ENCODE data around the gene SELENOO. TPM values are rescaled to one million over a fixed set of nuclear protein-coding genes. Genes with fewer than 3 reads are reported as not detected.

The SELENOO gene
- total RNA-seq, 1 donor from 2014 or later = 25.0 TPM

DNA sequence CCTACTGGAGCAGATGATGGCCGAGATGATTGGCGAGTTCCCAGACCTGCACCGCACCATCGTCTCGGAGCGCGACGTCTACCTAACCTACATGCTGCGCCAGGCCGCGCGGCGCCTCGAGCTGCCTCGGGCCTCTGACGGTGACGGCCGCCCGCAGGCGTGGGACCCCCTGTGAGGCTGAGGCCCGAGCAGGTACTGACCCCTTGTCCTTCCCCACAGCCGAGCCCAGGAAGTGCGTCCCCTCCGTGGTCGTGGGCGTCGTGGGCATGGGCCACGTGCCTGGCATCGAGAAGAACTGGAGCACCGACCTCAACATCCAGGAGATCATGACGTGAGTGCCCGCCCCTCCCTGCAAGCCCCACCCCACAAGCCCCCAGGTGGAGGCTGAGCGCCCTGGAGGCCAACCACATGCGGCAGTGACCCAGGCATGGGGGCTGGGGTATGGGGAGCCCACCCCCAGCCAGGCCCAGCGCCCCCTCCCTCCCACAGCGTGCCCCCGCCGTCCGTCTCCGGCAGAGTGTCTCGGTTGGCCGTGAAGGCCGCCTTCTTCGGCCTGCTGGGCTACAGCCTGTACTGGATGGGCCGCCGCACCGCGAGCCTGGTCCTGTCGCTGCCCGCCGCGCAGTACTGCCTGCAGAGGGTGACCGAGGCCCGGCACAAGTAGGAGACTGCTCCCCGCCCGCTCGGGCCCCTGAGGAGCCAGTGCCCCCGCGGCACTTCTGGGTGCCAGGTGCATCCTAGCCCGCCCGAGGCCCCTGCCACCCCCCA, 2.8 kb upstream of the SELENOO start:
- intact Hi-C loops (cut with micrococcal nuclease) = no loop called here

DNA sequence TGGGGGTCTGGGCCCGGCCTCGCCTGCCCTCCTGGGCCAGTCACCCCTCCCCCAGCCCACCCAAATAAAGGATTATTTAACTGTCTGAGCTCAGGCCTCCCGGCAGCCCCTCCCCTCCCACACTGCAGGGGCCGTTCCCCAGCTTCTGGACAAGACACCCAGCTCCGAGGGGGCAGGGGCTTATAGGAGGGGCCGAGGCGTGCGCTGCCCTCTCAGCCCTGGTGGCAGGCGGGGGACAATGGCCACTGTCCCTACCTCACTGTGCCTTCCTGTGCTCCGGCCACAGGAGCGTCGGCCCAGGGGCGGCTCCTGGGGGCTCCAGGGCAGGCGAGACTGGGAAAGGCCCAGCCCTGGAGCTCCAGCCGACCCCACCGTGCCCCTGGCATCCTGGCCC, 2.2 kb upstream of the SELENOO start:
- intact Hi-C loops (cut with micrococcal nuclease) = no loop called here

DNA sequence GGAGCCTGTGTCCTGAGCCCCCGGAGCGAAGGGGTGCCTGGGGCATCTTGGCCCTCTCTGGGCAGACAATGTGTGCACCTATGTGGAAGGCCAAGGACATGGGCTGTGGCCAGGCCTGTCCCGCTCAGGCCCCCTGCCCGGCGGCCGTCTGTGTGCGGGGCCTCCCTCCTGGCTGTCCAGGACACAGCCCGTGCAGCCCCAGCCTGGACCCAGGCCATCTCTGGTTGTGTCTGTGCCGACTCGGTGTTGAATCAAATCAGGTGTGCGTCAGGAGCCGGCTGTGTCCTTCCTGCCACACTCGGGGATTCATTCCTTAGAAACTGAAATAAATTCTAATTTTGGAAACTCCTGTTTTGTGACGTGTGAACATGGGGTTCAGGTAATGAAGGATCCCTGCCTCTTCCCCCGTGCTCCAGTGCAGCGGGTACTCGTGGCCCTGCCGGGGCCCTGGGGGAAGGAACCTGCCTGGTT, 1.5 kb upstream of the SELENOO start:
- intact Hi-C loops (cut with micrococcal nuclease) = no loop called here

DNA sequence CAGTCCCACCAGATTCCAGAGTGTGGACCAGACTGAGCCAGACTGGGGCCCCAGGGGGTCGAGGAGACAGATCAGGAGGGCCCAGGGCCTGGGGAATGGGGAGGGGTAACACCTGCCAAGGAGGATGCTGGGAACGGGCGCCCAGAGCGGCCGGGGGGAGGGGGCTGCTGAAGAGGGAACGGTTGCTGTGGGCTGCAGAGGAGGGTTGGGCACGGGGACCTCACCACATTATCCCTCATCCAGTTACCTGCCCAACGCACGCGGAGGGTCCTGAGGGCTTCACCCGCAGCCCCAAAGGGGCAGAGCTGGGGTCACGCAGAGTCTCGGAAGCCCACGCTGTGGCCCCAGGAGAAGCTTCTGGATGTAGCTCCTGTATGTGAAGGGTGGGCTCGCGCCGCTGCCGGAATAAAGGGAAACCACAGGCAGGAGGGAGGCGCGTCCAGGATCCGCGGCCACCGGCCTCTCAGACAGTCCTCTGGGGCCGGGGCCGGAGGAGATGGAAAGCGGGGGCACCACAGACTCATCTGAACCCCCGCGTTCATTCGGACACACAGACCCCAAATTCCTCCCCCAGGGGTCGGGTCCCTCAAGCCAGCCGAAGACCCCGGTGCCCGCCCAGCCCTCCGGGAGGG, 866 bp upstream of the SELENOO start:
- intact Hi-C loops (cut with micrococcal nuclease) = loop anchor here (1.0 to 2.0 kb wide), 3 partner anchors 9 to 429 kb away; partner anchors contain the start of genes ARSA and TRABD

DNA sequence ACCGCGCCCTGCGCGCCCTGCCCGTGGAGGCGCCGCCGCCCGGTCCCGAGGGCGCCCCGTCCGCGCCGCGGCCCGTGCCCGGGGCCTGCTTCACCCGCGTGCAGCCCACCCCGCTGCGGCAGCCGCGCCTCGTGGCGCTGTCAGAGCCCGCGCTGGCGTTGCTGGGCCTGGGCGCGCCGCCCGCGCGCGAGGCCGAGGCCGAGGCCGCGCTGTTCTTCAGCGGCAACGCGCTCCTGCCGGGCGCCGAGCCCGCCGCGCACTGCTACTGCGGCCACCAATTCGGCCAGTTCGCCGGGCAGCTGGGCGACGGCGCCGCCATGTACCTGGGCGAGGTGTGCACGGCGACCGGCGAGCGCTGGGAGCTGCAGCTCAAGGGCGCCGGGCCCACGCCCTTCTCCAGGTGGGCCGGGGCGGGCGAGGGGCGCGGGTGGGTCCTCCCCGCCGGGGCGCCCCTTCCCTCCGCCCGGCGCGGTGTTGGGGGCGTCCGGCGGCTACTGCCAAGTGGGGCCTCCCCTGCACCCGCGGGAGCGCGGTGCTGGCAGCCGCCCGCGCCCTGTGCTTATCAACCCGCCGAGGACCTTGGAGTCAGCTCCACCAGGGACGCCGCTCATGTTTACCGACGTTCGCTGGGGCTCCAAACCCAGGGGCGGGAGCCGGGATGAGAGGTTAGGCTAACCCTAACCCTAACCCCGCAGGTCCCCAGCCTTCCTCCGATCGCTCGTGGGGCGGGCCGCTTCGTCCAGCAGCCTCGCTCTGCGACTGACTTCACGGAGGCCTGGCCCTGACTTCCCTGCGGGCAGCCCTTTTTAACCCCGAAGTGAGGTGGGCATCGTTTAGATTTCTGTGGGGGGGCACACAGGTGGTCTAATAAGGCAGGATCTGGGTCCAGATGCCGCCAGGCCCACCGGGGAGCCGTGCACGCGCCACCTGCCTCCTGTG, 649 bp downstream of the SELENOO start:
- intact Hi-C loops (cut with micrococcal nuclease) = loop anchor here (2.0 kb wide), 2 partner anchors 17 to 427 kb away; partner anchors contain the start of genes ARSA and TRABD

DNA sequence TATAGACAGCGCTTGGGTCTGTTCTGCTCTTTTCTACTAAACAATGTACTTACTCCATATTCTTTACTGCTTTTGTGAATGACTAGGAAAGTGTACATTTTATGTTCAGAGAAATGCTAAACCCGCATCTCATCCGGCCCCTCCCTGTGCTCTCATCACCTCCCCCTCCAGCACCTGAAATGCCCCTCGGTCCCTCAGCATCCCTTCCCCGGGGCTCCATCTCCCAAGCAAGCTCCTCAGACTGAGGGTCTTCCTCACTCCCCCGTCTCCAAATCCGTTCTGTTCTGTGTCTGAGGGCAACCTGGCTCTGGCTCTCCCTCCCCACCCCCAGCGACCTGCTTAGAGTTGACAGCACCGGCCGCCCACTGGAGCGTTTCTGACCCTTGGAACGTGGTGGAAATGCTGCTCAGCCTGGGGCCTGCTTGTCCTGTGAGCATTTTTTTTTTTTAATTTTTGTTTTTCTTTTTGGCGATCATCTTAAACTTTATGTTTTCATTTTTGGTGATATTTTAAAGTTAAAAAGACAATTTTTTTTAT, 1.4 kb downstream of the SELENOO start:
- intact Hi-C loops (cut with micrococcal nuclease) = no loop called here

DNA sequence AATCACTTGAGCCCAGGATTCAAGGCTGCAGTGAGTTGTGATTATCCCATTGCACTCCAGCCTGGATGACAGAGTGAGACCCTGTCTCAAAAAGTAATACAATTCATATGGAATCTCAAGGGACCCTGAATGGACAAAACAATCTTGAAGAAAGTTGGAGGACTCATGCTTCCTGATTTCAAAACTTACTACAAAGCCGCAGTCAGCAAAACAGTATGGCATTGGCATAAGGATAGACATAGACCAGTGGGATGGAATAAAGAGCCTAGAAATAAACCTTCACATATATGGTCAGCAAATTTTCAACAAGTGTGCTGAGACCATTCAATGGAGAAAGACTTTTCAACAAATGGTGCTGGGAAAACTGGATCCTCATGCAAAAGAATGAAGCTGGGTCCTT, 2.5 kb downstream of the SELENOO start:
- intact Hi-C loops (cut with micrococcal nuclease) = no loop called here

DNA sequence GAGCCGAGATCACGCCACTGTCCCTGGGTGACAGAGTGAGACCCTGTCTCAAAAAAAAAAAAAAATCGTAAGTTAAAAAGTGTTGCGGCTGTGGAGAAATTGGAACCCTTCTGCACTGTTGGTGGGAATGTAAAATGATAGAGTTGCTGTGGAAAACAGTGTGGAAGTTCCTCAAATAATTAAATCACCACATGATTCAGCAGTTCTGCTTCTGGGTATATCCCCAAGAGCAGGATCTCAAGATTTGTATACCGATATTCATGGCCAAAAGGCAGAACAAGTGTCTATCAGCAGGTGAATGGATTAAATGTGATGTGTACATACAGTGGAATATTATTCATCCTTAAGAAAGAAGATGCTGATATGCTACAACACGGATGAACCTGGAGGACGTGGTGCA, 3.8 kb downstream of the SELENOO start:
- intact Hi-C loops (cut with micrococcal nuclease) = no loop called here

DNA sequence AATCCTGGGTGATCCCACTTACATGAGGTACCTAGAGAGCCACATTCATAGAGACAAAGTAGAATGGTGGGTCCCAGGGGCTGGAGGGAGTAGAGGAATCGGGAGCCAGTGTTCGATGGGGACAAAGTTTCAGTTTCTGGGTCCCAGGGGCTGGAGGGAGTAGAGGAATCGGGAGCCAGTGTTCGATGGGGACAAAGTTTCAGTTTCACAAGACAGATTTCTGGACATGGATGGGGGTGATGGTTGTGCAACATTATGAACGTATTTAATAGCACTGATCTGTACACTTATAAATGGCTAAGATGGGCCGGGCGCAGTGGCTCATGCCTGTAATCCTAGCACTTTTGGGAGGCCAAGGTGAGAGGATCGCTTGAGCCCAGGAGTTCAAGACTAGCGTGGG, 4.2 kb downstream of the SELENOO start:
- intact Hi-C loops (cut with micrococcal nuclease) = loop anchor here (5.0 kb wide), 1 partner anchor 438 kb away; no protein-coding TSS in a partner anchor

DNA sequence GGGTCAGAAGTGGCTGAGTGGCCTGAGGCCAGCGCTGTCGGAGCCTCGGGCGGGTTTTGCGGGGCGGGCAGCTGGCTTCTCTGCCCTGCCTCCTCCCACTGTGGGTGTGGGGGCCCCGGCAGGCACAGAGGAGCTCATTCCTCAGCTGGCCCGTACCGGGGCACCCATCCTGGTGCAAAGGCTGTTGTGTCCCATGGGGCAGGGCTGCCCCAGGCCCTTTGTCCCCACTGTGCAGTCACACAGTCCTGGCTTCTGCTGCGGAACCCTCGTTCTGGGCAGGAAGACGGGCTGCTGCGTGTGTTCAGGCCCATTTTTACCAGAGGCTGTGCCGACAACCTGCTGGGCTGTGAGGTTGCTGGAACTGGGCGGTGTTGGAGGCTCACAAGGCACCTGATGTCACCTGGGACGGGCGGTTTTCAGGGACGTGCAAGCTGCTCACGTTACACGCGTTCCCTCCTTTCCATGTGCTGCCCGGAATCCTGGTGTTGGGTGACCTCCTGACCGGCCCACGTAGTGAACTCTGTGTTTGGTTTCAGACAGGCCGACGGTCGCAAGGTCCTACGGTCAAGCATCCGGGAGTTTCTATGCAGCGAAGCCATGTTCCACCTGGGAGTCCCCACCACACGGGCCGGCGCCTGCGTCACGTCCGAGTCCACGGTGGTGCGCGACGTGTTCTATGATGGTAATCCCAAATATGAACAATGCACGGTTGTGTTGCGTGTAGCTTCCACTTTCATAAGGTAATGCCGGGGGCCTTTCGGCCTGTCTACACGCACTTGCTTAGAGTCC, 5.2 kb downstream of the SELENOO start:
- intact Hi-C loops (cut with micrococcal nuclease) = loop anchor here (5.0 kb wide), 1 partner anchor 439 kb away; no protein-coding TSS in a partner anchor

DNA sequence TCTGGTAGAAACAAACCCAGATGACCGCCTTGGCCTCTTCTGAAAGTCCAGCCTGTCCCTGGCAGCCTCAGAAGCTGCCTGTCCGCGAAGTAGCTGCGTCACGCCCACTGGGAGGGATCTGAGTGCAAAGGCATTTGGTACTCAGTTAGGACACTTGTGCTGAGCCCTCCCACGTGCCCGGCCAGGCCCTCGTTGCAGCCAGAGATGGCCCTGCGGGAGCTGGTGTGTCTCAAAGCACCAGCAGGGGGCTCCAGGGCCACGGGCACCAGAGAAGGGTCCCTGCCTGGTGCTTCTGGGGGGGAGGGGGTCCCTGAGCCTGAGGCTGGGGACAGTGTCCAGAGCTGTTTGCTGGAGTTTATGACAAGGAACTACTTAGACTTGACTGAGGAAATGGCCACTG, 5.8 kb downstream of the SELENOO start:
- intact Hi-C loops (cut with micrococcal nuclease) = loop anchor here (5.0 kb wide), 1 partner anchor 439 kb away; no protein-coding TSS in a partner anchor

DNA sequence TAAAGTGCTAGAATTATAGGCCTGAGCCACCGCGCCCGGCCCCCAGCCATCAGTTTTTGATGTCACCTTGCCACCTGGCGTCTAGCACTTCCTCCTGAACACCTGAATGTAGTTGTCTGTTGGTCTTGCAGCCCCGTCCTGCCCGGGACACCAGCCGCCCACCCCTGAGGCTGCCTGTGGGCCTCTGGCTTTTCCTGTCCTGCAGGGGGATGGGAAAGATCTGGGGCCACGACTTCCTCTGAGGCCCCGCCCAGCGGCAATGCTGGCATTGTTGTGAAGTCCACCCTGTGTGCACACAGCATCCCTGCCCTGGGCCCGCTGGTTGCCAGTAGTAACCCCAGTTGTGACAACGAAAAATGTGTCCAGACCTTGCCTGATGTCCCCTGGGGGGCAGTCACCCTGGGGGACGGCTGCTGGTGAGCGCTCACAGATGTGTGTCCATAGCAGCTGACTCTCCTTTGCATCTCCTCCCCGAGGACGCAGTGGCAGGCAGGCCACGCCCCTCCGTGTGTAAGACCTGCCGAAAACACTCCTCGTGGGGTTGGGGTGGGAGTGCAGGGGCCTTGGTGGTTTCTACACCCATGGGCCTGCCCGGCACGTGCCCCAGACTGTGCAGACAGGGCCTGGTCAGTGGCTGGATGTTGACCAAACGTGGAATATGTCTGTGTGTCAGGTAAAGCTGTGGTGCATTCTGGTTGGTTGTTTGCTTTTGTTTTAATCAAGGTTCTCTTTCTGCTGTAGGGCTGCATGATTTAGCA, 6.8 kb downstream of the SELENOO start:
- intact Hi-C loops (cut with micrococcal nuclease) = loop anchor here (5.0 kb wide), 1 partner anchor 440 kb away; no protein-coding TSS in a partner anchor

DNA sequence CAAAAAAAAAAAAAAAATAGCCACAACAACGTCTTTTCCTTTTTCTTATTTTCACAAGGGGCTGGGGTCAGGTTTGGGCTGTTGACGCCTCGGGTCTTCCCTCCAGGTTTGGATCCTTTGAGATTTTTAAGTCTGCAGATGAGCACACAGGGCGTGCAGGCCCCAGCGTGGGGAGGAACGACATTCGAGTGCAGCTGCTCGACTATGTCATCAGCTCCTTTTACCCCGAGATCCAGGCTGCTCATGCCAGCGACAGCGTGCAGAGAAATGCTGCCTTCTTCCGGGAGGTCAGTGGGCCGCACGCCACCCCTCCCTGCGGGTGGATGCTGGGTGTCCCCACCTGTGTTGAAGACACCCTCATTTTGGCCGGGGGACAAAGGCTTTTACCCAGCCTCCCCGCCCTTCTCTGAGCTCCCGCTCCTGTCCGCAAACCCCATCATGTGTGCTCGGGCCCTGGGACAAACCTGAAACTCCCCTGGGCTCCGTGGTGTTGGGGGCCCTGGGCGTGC, 7.7 kb downstream of the SELENOO start:
- intact Hi-C loops (cut with micrococcal nuclease) = loop anchor here (5.0 kb wide), 1 partner anchor 441 kb away; no protein-coding TSS in a partner anchor

DNA sequence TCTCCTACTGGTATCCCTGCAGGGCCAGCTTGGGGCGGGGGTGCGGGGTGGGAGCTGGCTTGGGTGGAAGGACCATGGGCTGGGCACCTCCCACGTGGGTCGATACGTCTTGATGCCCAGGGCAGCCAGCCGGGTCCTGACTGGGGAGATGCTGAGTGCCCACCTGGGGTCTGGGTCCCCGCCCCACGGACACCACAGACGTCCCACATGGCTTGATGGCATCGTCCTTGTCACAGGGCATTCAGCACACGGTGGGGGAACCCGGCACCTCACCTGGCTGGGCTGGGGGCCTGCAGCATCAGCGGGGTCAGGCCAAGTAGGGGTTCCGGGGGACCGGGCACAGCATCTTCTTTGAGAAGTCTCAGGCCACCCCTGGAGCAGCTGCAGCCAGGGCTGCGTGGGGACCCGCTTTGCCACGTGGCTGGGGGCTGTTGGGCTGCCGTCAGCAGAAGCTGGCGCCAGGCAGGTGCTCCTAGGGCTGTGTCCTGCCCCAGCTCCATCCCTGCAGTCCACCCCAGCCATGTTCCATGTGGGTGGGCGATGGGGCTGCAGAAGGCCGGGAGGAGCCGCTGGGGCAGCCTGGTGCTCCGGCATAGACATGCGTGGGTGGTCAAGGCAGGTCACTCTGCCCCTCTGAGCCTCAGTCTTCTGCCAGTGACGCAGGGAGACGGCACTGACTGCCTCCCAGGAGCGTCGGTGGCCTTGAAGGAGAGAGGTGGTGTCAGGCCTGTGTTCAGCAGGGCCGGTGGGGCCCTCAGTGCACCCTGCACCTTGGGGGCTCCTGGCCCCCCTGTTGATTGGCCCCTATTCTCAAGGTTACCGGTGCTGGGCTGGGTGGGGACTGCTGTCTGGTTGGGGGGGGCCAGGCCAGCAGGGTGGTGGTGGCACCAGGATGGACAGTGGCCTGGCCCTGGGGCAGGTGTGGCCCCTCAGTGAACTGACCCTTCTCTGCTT, 8.4 kb downstream of the SELENOO start:
- intact Hi-C loops (cut with micrococcal nuclease) = loop anchor here (5.0 kb wide), 1 partner anchor 442 kb away; no protein-coding TSS in a partner anchor

DNA sequence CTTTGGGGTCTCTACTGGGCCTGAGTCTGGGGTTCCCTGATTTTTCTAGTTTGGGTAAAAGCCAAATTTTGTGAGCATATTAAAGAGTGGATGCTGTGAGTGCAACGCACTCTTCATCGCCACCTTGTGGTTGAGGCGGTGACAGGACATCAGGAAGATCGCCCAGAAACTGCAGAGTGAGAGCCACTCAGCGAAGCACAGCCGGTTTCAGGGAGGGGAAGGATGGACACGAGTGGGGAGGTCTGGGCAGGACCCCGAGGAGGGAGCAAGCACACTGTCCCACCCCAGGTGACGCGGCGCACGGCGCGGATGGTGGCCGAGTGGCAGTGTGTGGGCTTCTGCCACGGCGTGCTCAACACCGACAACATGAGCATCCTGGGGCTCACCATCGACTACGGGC, 9.1 kb downstream of the SELENOO start:
- intact Hi-C loops (cut with micrococcal nuclease) = loop anchor here (1.0 to 5.0 kb wide), 2 partner anchors 61 to 443 kb away; no protein-coding TSS in a partner anchor

DNA sequence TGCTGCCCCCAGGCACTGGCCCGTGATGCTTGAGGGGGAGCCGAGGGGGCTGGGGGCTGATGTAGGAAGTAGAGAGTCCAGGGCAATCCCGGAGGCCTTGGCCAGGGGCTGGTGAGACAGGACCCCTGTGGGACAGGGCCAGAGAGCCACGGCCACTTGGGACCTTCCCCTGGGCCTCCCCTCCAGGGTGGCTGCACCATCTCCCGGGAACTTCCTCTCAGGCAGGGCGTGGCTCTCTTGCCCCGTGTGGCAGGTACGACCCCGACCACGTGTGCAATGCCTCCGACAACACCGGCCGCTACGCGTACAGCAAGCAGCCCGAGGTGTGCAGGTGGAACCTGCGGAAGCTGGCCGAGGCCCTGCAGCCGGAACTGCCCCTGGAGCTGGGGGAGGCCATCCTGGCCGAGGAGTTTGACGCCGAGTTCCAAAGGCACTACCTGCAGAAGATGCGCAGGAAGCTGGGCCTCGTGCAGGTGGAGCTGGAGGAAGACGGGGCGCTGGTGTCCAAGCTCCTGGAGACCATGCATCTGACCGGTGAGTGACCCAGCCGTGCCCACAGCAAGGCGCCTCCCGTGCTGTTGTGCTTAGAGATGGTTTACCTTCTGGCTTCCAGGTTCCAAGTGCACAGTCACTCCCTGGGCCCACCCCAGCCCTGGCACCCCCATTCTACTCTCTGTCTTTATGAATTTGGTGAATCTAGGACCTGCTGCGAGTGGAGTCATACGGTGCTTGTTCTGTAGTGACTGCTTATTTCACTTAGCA, 9.7 kb downstream of the SELENOO start:
- intact Hi-C loops (cut with micrococcal nuclease) = loop anchor here (1.0 kb wide), 1 partner anchor 61 kb away; no protein-coding TSS in a partner anchor

DNA sequence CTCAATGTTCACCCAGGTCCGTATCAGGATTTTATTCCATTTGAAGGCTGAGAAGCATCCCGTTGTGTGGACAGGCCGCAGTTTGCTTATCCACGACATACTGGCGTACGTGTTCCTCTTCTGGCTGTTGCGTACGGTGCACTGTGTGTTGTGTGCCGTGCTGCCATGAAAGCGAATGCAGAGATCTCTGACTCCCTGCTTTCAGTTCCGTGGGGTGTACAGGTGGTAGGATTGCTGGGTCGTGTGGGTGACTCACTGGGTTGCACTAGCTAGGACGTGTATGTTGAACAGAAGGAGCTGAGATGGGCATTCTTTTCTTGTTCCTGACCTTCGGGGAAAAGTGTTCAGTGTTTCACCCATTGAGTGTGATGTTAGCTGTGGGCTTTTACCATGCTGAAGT, 10.3 kb downstream of the SELENOO start:
- intact Hi-C loops (cut with micrococcal nuclease) = no loop called here
